ENCODE measurements around the gene PARN.

PARN gene

GRCh38 chr16:14456793-14457481, 173.1 kb downstream of the PARN start:
- peaks cover 0 to 7% of the 10 kb centered on the region in 2 experiments; a peak in 2 of 3 replicates for H3K36me3 ChIP-seq (ENCODE audit: control insufficient read depth in 2 of 2, insufficient read depth in 1 of 2, low read length in 2 of 2)
- H3K4me3 ChIP-seq (ENCODE audit: low read depth, low read length): no peak overlapping the region
- no peak overlapping the region for H3K27ac ChIP-seq (ENCODE audit: extremely low read depth, low read depth, low read length)
- ChIA-PET POLR2A (no interaction called here), CTCF (interaction anchor here (0.9 kb wide), 1 partner anchor 10 kb away, joined by 3 read pairs; no protein-coding TSS in a partner anchor)
- H3K9me3 ChIP-seq (ENCODE audit: control insufficient read depth, insufficient read depth, low read depth, low read length): no peaks in the 10 kb centered on the region
- no peaks in the 10 kb centered on the region for H3K4me1 ChIP-seq (ENCODE audit: control insufficient read depth, insufficient read depth, low read length)
- no peak for TF ChIP-seq MEIS1 (CRISPR knock-in tag; IDR thresholded peaks at IDR 0.05; ENCODE audit: borderline replicate concordance)
- no peak for TF ChIP-seq ZBTB7A (tag by site-specific recombination; IDR thresholded peaks at IDR 0.05; ENCODE audit: low read depth)
- no peak for TF ChIP-seq SP2 (tag by site-specific recombination; IDR thresholded peaks at IDR 0.05)
- TF ChIP-seq ZNF76 (tag by site-specific recombination; IDR thresholded peaks at IDR 0.05; ENCODE audit: borderline replicate concordance, low read depth): no peak
- no peak for TF ChIP-seq GLIS2 (tag by site-specific recombination; IDR thresholded peaks at IDR 0.05)
- no peak for TF ChIP-seq ZNF521 (tag by site-specific recombination; IDR thresholded peaks at IDR 0.05)
- TF ChIP-seq ZBTB26 (tag by site-specific recombination; optimal IDR thresholded peaks at IDR 0.05): no peak
- TF ChIP-seq ZNF548 (tag by site-specific recombination; IDR thresholded peaks at IDR 0.05): no peak
- no peak for TF ChIP-seq ZNF701 (tag by site-specific recombination; IDR thresholded peaks at IDR 0.05)
- TF ChIP-seq HOXD13 (CRISPR knock-in tag; IDR thresholded peaks at IDR 0.05; ENCODE audit: borderline replicate concordance): no peak
- no peak for TF ChIP-seq WT1 (tag by site-specific recombination; IDR thresholded peaks at IDR 0.05)

- ChIA-PET CTCF (no interaction called here), POLR2A (no interaction called here)
- H3K4me3 ChIP-seq (ENCODE audit: low read depth, low read length): no peak overlapping the region
- no peaks in the 10 kb centered on the region for H3K4me1 ChIP-seq (ENCODE audit: control insufficient read depth, insufficient read depth, low read length)
- no peak overlapping the region for H3K27ac ChIP-seq (ENCODE audit: extremely low read depth, low read depth, low read length)
- no peaks in the 10 kb centered on the region for H3K9me3 ChIP-seq (ENCODE audit: control insufficient read depth, insufficient read depth, low read depth, low read length)
- H3K36me3 ChIP-seq (ENCODE audit: control insufficient read depth in 2 of 2, insufficient read depth in 1 of 2, low read length in 2 of 2): no peaks in the 10 kb centered on the region; a peak in 1 of 3 replicates
- 0 out of 2 replicates have a peak, but pooled peaks have one; percentile 11 for TF ChIP-seq PRDM6 (tag by site-specific recombination; IDR thresholded peaks at IDR 0.05)
- no peak for TF ChIP-seq ZBTB7A (tag by site-specific recombination; IDR thresholded peaks at IDR 0.05; ENCODE audit: low read depth)
- TF ChIP-seq SP7 (tag by site-specific recombination; IDR thresholded peaks at IDR 0.05): 0 out of 2 replicates have a peak, but pooled peaks have one; percentile 33
- no peak for TF ChIP-seq ZNF280C (tag by site-specific recombination; IDR thresholded peaks at IDR 0.05)
- no peak for TF ChIP-seq HOXA7 (CRISPR knock-in tag; IDR thresholded peaks at IDR 0.05; ENCODE audit: borderline replicate concordance)
- TF ChIP-seq ZBTB21 (tag by site-specific recombination; IDR thresholded peaks at IDR 0.05): 0 out of 2 replicates have a peak, but pooled peaks have one; percentile 32
- TF ChIP-seq ZEB2 (tag by site-specific recombination; IDR thresholded peaks at IDR 0.05): peak; percentile 62; the same call in 1 of the 2 replicates
- peak; percentile 95 for TF ChIP-seq REST (tag by site-specific recombination; IDR thresholded peaks at IDR 0.05)
- TF ChIP-seq GLI2 (tag by site-specific recombination; IDR thresholded peaks at IDR 0.05; ENCODE audit: borderline replicate concordance, low read depth): no peak
- TF ChIP-seq TSHZ1 (tag by site-specific recombination; IDR thresholded peaks at IDR 0.05; ENCODE audit: borderline replicate concordance): peak; percentile 26; the same call in 1 of the 2 replicates
- no peak for TF ChIP-seq ZNF548 (tag by site-specific recombination; IDR thresholded peaks at IDR 0.05)
- no peak for TF ChIP-seq MZF1 (tag by site-specific recombination; IDR thresholded peaks at IDR 0.05; ENCODE audit: borderline replicate concordance)
Observed at GRCh38 chr16:14455573-14455972, 174.5 kb downstream of the PARN start.

Measured in HEK293 (cell line).